SK-N-SH (cell line): Measurements from ENCODE around the gene PGM2L1. TPM values are rescaled to one million over a fixed set of nuclear protein-coding genes. Genes with fewer than 3 reads are reported as not detected.

Source experiments
- CTCF ChIA-PET: fragments of 300-600, 350-600 bp; formaldehyde crosslinking; extraction: SDS; loops from one replicate; lab custom pipeline; 2021; lab: Yijun Ruan, JAX
- POLR2A ChIA-PET: fragments of 350-600 bp; sonication (Branson Sonifier 250); formaldehyde crosslinking; extraction: SDS; loops from one replicate; lab custom pipeline; 2020; ENCODE audit warnings: antibody characterized with exemption, inconsistent platforms; lab: Yijun Ruan, JAX
- DNase-seq: peaks from one replicate; pipeline ENCODE4 v3.0.0; 2012
- H2AFZ ChIP-seq: fragments of 200-600 bp; sonication (generic); 2 replicates; pipeline ENCODE4 v1.8.1; 2016; ENCODE audit warnings: antibody characterized with exemption, mild to moderate bottlenecking, low read depth
- H3F3A ChIP-seq: fragments of 200-600 bp; sonication (generic); replicated peaks from 2 replicates; pipeline ENCODE3; 2016; ENCODE audit warnings: antibody characterized with exemption, mild to moderate bottlenecking; ENCODE audit not compliant: insufficient read depth
- H3K27ac ChIP-seq, 2 experiments: fragments of 200-500 bp in 1 of 2; fragments of 200-600 bp in 1 of 2; sonication (Bioruptor generic) in 1 of 2; sonication (generic), shearing (Covaris generic) in 1 of 2; 2 replicates each; pipeline versions ENCODE4 v1.5.1 to v1.6.1; 2014 to 2016; ENCODE audit warnings: low read depth in 2 of 2, inconsistent platforms in 1 of 2, low read length in 1 of 2, mild to moderate bottlenecking in 1 of 2, mixed read lengths in 1 of 2
- H3K27me3 ChIP-seq: fragments of 200-600 bp; sonication (generic), shearing (Covaris generic); 2 replicates; pipeline ENCODE4 v1.6.1; 2016; ENCODE audit warnings: mixed run types; ENCODE audit not compliant: insufficient read depth
- H3K36me3 ChIP-seq, 2 experiments: fragments of 200-500 bp in 1 of 2; fragments of 200-600 bp in 1 of 2; sonication (Bioruptor generic) in 1 of 2; sonication (generic) in 1 of 2; replicated peaks in 1 of 2; 2 replicates each; pipeline versions ENCODE3 to v1.5.1; 2014 to 2016; ENCODE audit warnings: low read length in 1 of 2, mild to moderate bottlenecking in 1 of 2; ENCODE audit not compliant: insufficient read depth in 2 of 2, control insufficient read depth in 1 of 2
- H3K4me1 ChIP-seq, 2 experiments: fragments of 200-500 bp in 1 of 2; fragments of 200-600 bp in 1 of 2; sonication (Bioruptor generic) in 1 of 2; sonication (generic), shearing (Covaris generic) in 1 of 2; 2 replicates each; pipeline versions ENCODE4 v1.5.1 to v1.6.1; 2014 to 2016; ENCODE audit warnings: low read depth in 1 of 2, low read length in 1 of 2, mixed run types in 1 of 2; ENCODE audit not compliant: insufficient read depth in 2 of 2, control insufficient read depth in 1 of 2
- H3K4me2 ChIP-seq: fragments of 200-600 bp; sonication (generic), shearing (Covaris generic); 2 replicates; pipeline ENCODE4 v1.6.1; 2017; ENCODE audit warnings: mixed run types
- H3K4me3 ChIP-seq, 2 experiments: fragments of 200-500 bp in 1 of 2; fragments of 200-600 bp in 1 of 2; sonication (Bioruptor generic) in 1 of 2; sonication (generic), shearing (Covaris generic) in 1 of 2; 2 replicates each; pipeline versions ENCODE4 v1.5.1 to v1.8.1; 2014 to 2016; ENCODE audit warnings: low read depth in 2 of 2, inconsistent platforms in 1 of 2, low read length in 1 of 2, mild to moderate bottlenecking in 1 of 2, mixed read lengths in 1 of 2, moderate library complexity in 1 of 2
- H3K79me2 ChIP-seq: fragments of 200-600 bp; sonication (generic); 2 replicates; pipeline ENCODE4 v1.8.1; 2017; ENCODE audit warnings: mild to moderate bottlenecking; ENCODE audit not compliant: insufficient read depth
- H3K9ac ChIP-seq: fragments of 200-600 bp; sonication (generic); 2 replicates; pipeline ENCODE4 v1.6.1; 2017; ENCODE audit warnings: mixed run types
- H3K9me2 ChIP-seq: fragments of 200-600 bp; sonication (generic); 2 replicates; pipeline ENCODE4 v1.6.1; 2017; ENCODE audit warnings: mixed run types
- H3K9me3 ChIP-seq: fragments of 200-600 bp; sonication (generic); 2 replicates; pipeline ENCODE4 v1.6.1; 2017; ENCODE audit warnings: mixed run types, mild to moderate bottlenecking, moderate library complexity
- H4K20me1 ChIP-seq: fragments of 200-600 bp; sonication (generic); 2 replicates; pipeline ENCODE4 v1.6.1; 2017; ENCODE audit warnings: mild to moderate bottlenecking, mixed run types; ENCODE audit not compliant: insufficient read depth
- CHD2 ChIP-seq: fragments of 150-350 bp; IDR thresholded peaks from 2 replicates; pipeline ENCODE4 v1.6.1; 2018; ENCODE audit warnings: low read length; ENCODE audit not compliant: partially characterized antibody
- CTCF ChIP-seq: fragments of 200-600 bp; sonication (generic); IDR thresholded peaks from 2 replicates; pipeline ENCODE4 v1.6.1; 2017; ENCODE audit warnings: antibody characterized with exemption, mild to moderate bottlenecking, moderate library complexity
- ELF1 ChIP-seq: IDR thresholded peaks from 2 replicates; pipeline ENCODE4 v1.4.0; 2012
- FOSL2 ChIP-seq: IDR thresholded peaks from 2 replicates; pipeline ENCODE4 v1.4.0; 2012; ENCODE audit warnings: low read depth, mild to moderate bottlenecking, moderate library complexity, borderline replicate concordance
- FOXJ3 ChIP-seq: sonication (generic); formaldehyde crosslinking; IDR thresholded peaks from 2 replicates; pipeline ENCODE4 v1.5.1; 2020; ENCODE audit warnings: mild to moderate bottlenecking, missing genetic modification reagents
- GABPA ChIP-seq: IDR thresholded peaks from 2 replicates; pipeline ENCODE4 v1.4.0; 2012; ENCODE audit warnings: low read depth, mild to moderate bottlenecking
- MAX ChIP-seq: IDR thresholded peaks from 2 replicates; pipeline ENCODE4 v1.4.0; 2012; ENCODE audit warnings: low read depth
- NFIC ChIP-seq: IDR thresholded peaks from 2 replicates; pipeline ENCODE4 v1.4.0; 2012; ENCODE audit warnings: borderline replicate concordance
- RAD21 ChIP-seq: IDR thresholded peaks from 2 replicates; pipeline ENCODE4 v1.6.1; 2012; ENCODE audit warnings: mild to moderate bottlenecking, low read length
- RFX5 ChIP-seq: IDR thresholded peaks from 2 replicates; pipeline ENCODE4 v1.6.1; 2012; ENCODE audit warnings: mild to moderate bottlenecking, improper control_type of control experiment, low read length
- SIN3A ChIP-seq: IDR thresholded peaks from 2 replicates; pipeline ENCODE4 v1.6.1; 2012; ENCODE audit warnings: low read depth, mild to moderate bottlenecking, low read length, moderate library complexity, borderline replicate concordance
- TCF12 ChIP-seq: IDR thresholded peaks from 2 replicates; pipeline ENCODE4 v1.4.0; 2012
- TEAD4 ChIP-seq: IDR thresholded peaks from 2 replicates; pipeline ENCODE4 v1.4.0; 2012; ENCODE audit warnings: mild to moderate bottlenecking, borderline replicate concordance; ENCODE audit not compliant: insufficient read depth
- USF2 ChIP-seq: fragments of 150-350 bp; IDR thresholded peaks from 2 replicates; pipeline ENCODE4 v1.6.1; 2017; ENCODE audit warnings: antibody characterized with exemption, low read length, low read depth, borderline replicate concordance
- YY1 ChIP-seq: IDR thresholded peaks from 2 replicates; pipeline ENCODE4 v1.4.0; 2012; ENCODE audit warnings: low read depth, mild to moderate bottlenecking
- WGBS: methylation state at CpG from one replicate; pipeline ENCODE4 v1.1.6; 2017; ENCODE audit warnings: low lambda C conversion rate; 5-methylcytosine and 5-hydroxymethylcytosine counted together
- polyA plus RNA-seq, 3 experiments: library from polyadenylated mRNA; depleted of rRNA; stranded (reverse); fragments of >200 nt; gene quantifications; 2 replicates each; pipeline ENCODE4 v1.2.3, GENCODE V29; 2012

Gene PGM2L1
- polyA plus RNA-seq, 1 of the 3 experiments (the other 2 are of a cell fraction), result 0.90 TPM

GRCh38 chr11:74444173-74444826 lies 46.1 kb upstream of the PGM2L1 start:
- Histone ChIP-seq H3K27me3 (no peaks in the 10 kb centered on the region), H3K4me2 (no peak overlapping the region), H3K27ac (no peak overlapping the region), H3K4me1 (peaks cover 0 to 23% of the 10 kb centered on the region in 2 experiments; a peak in 3 of 4 replicates), H4K20me1 (no peaks in the 10 kb centered on the region), H3K9ac (no peak overlapping the region), H2AFZ (no peak overlapping the region), H3F3A (no peaks in the 10 kb centered on the region), H3K36me3 (no peaks in the 10 kb centered on the region), H3K4me3 (no peak overlapping the region), H3K79me2 (no peaks in the 10 kb centered on the region), H3K9me3 (no peaks in the 10 kb centered on the region), H3K9me2 (no peaks in the 10 kb centered on the region)
- no peak for DNase-seq
- TF ChIP-seq GABPA (no peak), CHD2 (no peak), TEAD4 (no peak)
- 93% methylated on average over 9 of the region's 9 CpGs for WGBS
- ChIA-PET CTCF (interaction anchor here (1.1 to 14.5 kb wide), 8 partner anchors 10 to 190 kb away, joined by 3 to 218 read pairs (median 4); no protein-coding TSS in a partner anchor), POLR2A (interaction anchor here (1.2 kb wide), 1 partner anchor 46 kb away, joined by 3 read pairs; the partner anchor contains the start of gene PGM2L1)

- no peak overlapping the region for H2AFZ ChIP-seq
- no peak for DNase-seq
- peaks cover 0 to 21% of the 10 kb centered on the region in 2 experiments; a peak in 3 of 4 replicates for H3K4me1 ChIP-seq
- H3K36me3 ChIP-seq, result no peaks in the 10 kb centered on the region
- H3K4me3 ChIP-seq, result no peak overlapping the region
- no peaks in the 10 kb centered on the region for H3F3A ChIP-seq
- H3K9ac ChIP-seq, result no peak overlapping the region
- no peaks in the 10 kb centered on the region for H3K9me2 ChIP-seq
- ChIA-PET POLR2A (no interaction called here), CTCF (interaction anchor here (0.6 to 14.5 kb wide), 9 partner anchors 9 to 189 kb away, joined by 3 to 218 read pairs (median 4); no protein-coding TSS in a partner anchor)
- no peaks in the 10 kb centered on the region for H3K79me2 ChIP-seq
- 76% methylated on average over 8 of the region's 8 CpGs for WGBS
- no peak overlapping the region for H3K4me2 ChIP-seq
- no peaks in the 10 kb centered on the region for H4K20me1 ChIP-seq
- H3K9me3 ChIP-seq, result no peaks in the 10 kb centered on the region
- no peak overlapping the region for H3K27ac ChIP-seq
- no peaks in the 10 kb centered on the region for H3K27me3 ChIP-seq
- TF ChIP-seq USF2 (no peak), CTCF (peak; percentile 29; the same call in 1 of the 2 replicates), ELF1 (no peak), TCF12 (no peak), RFX5 (no peak), CHD2 (no peak), NFIC (peak; percentile 41; the same call in 1 of the 2 replicates), SIN3A (no peak), FOXJ3 (CRISPR knock-in tag) (no peak), MAX (no peak), RAD21 (peak; percentile 67), FOSL2 (no peak), YY1 (no peak)
These were observed 45.0 kb upstream of the PGM2L1 start for GRCh38 chr11:74443071-74443864.
